B cell (primary cell): ENCODE measurements around the gene NEUROD4.

Source experiments
- CTCF ChIP-seq: fragments of 200-600 bp; IDR thresholded peaks from one replicate; pipeline ENCODE4 v1.8.0; 2022; ENCODE audit warnings: antibody characterized with exemption, mild to moderate bottlenecking
- EZH2 ChIP-seq: IDR thresholded peaks from 2 replicates; pipeline ENCODE4 v1.6.1; 2012; ENCODE audit warnings: borderline replicate concordance, low read depth, mild to moderate bottlenecking, moderate library complexity, low read length; ENCODE audit not compliant: insufficient read depth, poor library complexity, severe bottlenecking

GRCh38 chr12:55060470-55060869 is 40.7 kb downstream of the NEUROD4 start:
- no peak for TF ChIP-seq CTCF
- no peak for TF ChIP-seq EZH2
